Measurements from ENCODE around the gene BTF3.

BTF3 gene

GRCh38 chr5:73525606-73526203 is 27.5 kb downstream of the BTF3 start:
- TF ChIP-seq TAF1 (IDR thresholded peaks at IDR 0.05; ENCODE audit: borderline replicate concordance, insufficient read depth, low read length), result no peak
- TF ChIP-seq POLR2AphosphoS5 (IDR thresholded peaks at IDR 0.05; ENCODE audit: low read depth, low read length), result no peak
- TF ChIP-seq FOXP2 (optimal IDR thresholded peaks at IDR 0.05; ENCODE audit: borderline replicate concordance, extremely low read depth, extremely low read length, insufficient read depth), result no peak
- TF ChIP-seq SIN3A (IDR thresholded peaks at IDR 0.05; ENCODE audit: borderline replicate concordance, insufficient read depth, low read length), result no peak
- TF ChIP-seq REST (IDR thresholded peaks at IDR 0.05; ENCODE audit: insufficient read depth in 1 of 2, low read depth in 2 of 2, low read length in 2 of 2), result no peak

- TF ChIP-seq FOXP2 (optimal IDR thresholded peaks at IDR 0.05; ENCODE audit: borderline replicate concordance, extremely low read depth, extremely low read length, insufficient read depth), result no peak
- TF ChIP-seq REST (IDR thresholded peaks at IDR 0.05; ENCODE audit: insufficient read depth in 1 of 2, low read depth in 2 of 2, low read length in 2 of 2), result no peak
- TF ChIP-seq TAF1 (IDR thresholded peaks at IDR 0.05; ENCODE audit: borderline replicate concordance, insufficient read depth, low read length), result no peak
- no peak for TF ChIP-seq SIN3A (IDR thresholded peaks at IDR 0.05; ENCODE audit: borderline replicate concordance, insufficient read depth, low read length)
- no peak for TF ChIP-seq POLR2AphosphoS5 (IDR thresholded peaks at IDR 0.05; ENCODE audit: low read depth, low read length)
Observed at GRCh38 chr5:73528248-73528647, 30.0 kb downstream of the BTF3 start.

- TF ChIP-seq SIN3A (IDR thresholded peaks at IDR 0.05; ENCODE audit: borderline replicate concordance, insufficient read depth, low read length) (no peak), REST (IDR thresholded peaks at IDR 0.05; ENCODE audit: insufficient read depth in 1 of 2, low read depth in 2 of 2, low read length in 2 of 2) (no peak), TAF1 (IDR thresholded peaks at IDR 0.05; ENCODE audit: borderline replicate concordance, insufficient read depth, low read length) (no peak)
Observed at GRCh38 chr5:73529081-73529480, 30.8 kb downstream of the BTF3 start.

- TF ChIP-seq POLR2AphosphoS5 (IDR thresholded peaks at IDR 0.05; ENCODE audit: low read depth, low read length) (no peak), FOXP2 (optimal IDR thresholded peaks at IDR 0.05; ENCODE audit: borderline replicate concordance, extremely low read depth, extremely low read length, insufficient read depth) (no peak), REST (IDR thresholded peaks at IDR 0.05; ENCODE audit: insufficient read depth in 1 of 2, low read depth in 2 of 2, low read length in 2 of 2) (no peak), SIN3A (IDR thresholded peaks at IDR 0.05; ENCODE audit: borderline replicate concordance, insufficient read depth, low read length) (no peak), TAF1 (IDR thresholded peaks at IDR 0.05; ENCODE audit: borderline replicate concordance, insufficient read depth, low read length) (no peak)
Observed at GRCh38 chr5:73531356-73531755, 33.1 kb downstream of the BTF3 start.

GRCh38 chr5:73532195-73532594 is 34.0 kb downstream of the BTF3 start:
- TF ChIP-seq SIN3A (IDR thresholded peaks at IDR 0.05; ENCODE audit: borderline replicate concordance, insufficient read depth, low read length) (no peak), TAF1 (IDR thresholded peaks at IDR 0.05; ENCODE audit: borderline replicate concordance, insufficient read depth, low read length) (no peak), REST (IDR thresholded peaks at IDR 0.05; ENCODE audit: insufficient read depth in 1 of 2, low read depth in 2 of 2, low read length in 2 of 2) (no peak), POLR2AphosphoS5 (IDR thresholded peaks at IDR 0.05; ENCODE audit: low read depth, low read length) (no peak), FOXP2 (optimal IDR thresholded peaks at IDR 0.05; ENCODE audit: borderline replicate concordance, extremely low read depth, extremely low read length, insufficient read depth) (no peak)
